H1 (cell line): ENCODE data around the gene PLEKHM3. TPM values are rescaled to one million over a fixed set of nuclear protein-coding genes. Genes with fewer than 3 reads are reported as not detected.

Experiments used
- CTCF ChIA-PET: fragments of 300-600 bp; sonication (Branson Sonifier 250); formaldehyde crosslinking; loops from one replicate; lab custom pipeline; 2021; ENCODE audit not compliant: partially characterized antibody; lab: Charles Lee
- POLR2A ChIA-PET: fragments of 300-600 bp; sonication (Branson Sonifier 250); formaldehyde crosslinking; loops from one replicate; lab custom pipeline; 2021; ENCODE audit warnings: inconsistent platforms; ENCODE audit not compliant: partially characterized antibody; lab: Charles Lee
- DNase-seq, 2 experiments: peaks; one replicate each; pipeline versions ENCODE4 v3.0.0 to v3.0.0-alpha.2; 2010 to 2022; ENCODE audit warnings: low spot score in 2 of 2, low read depth in 1 of 2, mixed read lengths in 1 of 2
- FAIRE-seq: peaks from 2 replicates; lab custom pipeline; 2011; peaks lifted over from hg19 to GRCh38; lab: Jason Lieb, UNC
- H2AFZ ChIP-seq: 2 replicates; pipeline ENCODE4 v1.8.1; 2012; ENCODE audit warnings: low read length, inconsistent platforms
- H2AK5ac ChIP-seq: 2 replicates; pipeline ENCODE4 v1.6.1; 2013; ENCODE audit warnings: low read depth, low read length
- H2BK120ac ChIP-seq: replicated peaks from 2 replicates; pipeline ENCODE3; 2013; ENCODE audit warnings: low read depth, low read length, inconsistent platforms
- H2BK12ac ChIP-seq: 2 replicates; pipeline ENCODE4 v1.6.1; 2013; ENCODE audit warnings: low read depth, low read length
- H2BK15ac ChIP-seq: 2 replicates; pipeline ENCODE4 v1.6.1; 2013; ENCODE audit warnings: low read length
- H2BK20ac ChIP-seq: 2 replicates; pipeline ENCODE4 v1.6.1; 2013; ENCODE audit warnings: low read length
- H2BK5ac ChIP-seq: 2 replicates; pipeline ENCODE4 v1.6.1; 2013; ENCODE audit warnings: low read depth, low read length
- H3K14ac ChIP-seq: 2 replicates; pipeline ENCODE4 v1.6.1; 2013; ENCODE audit warnings: inconsistent platforms; ENCODE audit not compliant: insufficient read length
- H3K18ac ChIP-seq: 2 replicates; pipeline ENCODE4 v1.6.1; 2013; ENCODE audit warnings: low read length; ENCODE audit errors: extremely low read depth
- H3K23ac ChIP-seq: 2 replicates; pipeline ENCODE4 v1.6.1; 2013; ENCODE audit warnings: inconsistent platforms; ENCODE audit not compliant: insufficient read length
- H3K23me2 ChIP-seq: 2 replicates; pipeline ENCODE4 v1.6.1; 2013; ENCODE audit warnings: low read depth, low read length
- H3K27ac ChIP-seq: 2 replicates; pipeline ENCODE4 v1.6.1; 2011; ENCODE audit warnings: low read depth, low read length, inconsistent platforms
- H3K27me3 ChIP-seq, 4 experiments: replicated peaks in 1 of 4; 1 replicate in 1 of 4; 2 replicates in 3 of 4; pipeline versions ENCODE4 v1.6.1 to v1.8.1; 2011 to 2013; ENCODE audit warnings: low read length in 3 of 4, mild to moderate bottlenecking in 3 of 4, inconsistent platforms in 2 of 4, mixed read lengths in 2 of 4, moderate library complexity in 1 of 4; ENCODE audit not compliant: control insufficient read depth in 3 of 4, insufficient read depth in 3 of 4; ENCODE audit errors: extremely low read depth in 1 of 4
- H3K36me3 ChIP-seq, 4 experiments: 2 replicates each; pipeline versions ENCODE4 v1.6.1 to v1.8.1; 2011 to 2013; ENCODE audit warnings: mild to moderate bottlenecking in 4 of 4, low read length in 3 of 4, moderate library complexity in 2 of 4, control low read depth in 1 of 4, inconsistent platforms in 1 of 4; ENCODE audit not compliant: insufficient read depth in 4 of 4, control insufficient read depth in 2 of 4
- H3K4ac ChIP-seq: replicated peaks from 2 replicates; pipeline ENCODE3; 2013; ENCODE audit warnings: low read length, low read depth, mixed read lengths, inconsistent platforms; ENCODE audit not compliant: insufficient read length
- H3K4me1 ChIP-seq, 4 experiments: replicated peaks in 1 of 4; 1 replicate in 1 of 4; 2 replicates in 3 of 4; pipeline versions ENCODE4 v1.6.1 to v1.8.1; 2011 to 2013; ENCODE audit warnings: low read length in 3 of 4, inconsistent platforms in 2 of 4, mixed read lengths in 1 of 4; ENCODE audit not compliant: insufficient read depth in 4 of 4, control insufficient read depth in 3 of 4
- H3K4me2 ChIP-seq, 2 experiments: 2 replicates each; pipeline versions ENCODE4 v1.6.1 to v1.8.1; 2011 to 2013; ENCODE audit warnings: low read depth in 2 of 2, low read length in 2 of 2, control low read depth in 1 of 2, inconsistent platforms in 1 of 2, mild to moderate bottlenecking in 1 of 2; ENCODE audit not compliant: insufficient read depth in 1 of 2
- H3K4me3 ChIP-seq, 4 experiments: fragments of 200-600, 300-600 bp in 1 of 4; sonication (generic), shearing (Covaris generic), sonication (Bioruptor Twin) in 1 of 4; 2 replicates each; pipeline versions ENCODE4 v1.5.1 to v1.8.1; 2011 to 2016; ENCODE audit warnings: low read length in 4 of 4, low read depth in 3 of 4, control low read depth in 2 of 4, inconsistent platforms in 2 of 4, mild to moderate bottlenecking in 2 of 4, mixed read lengths in 1 of 4, moderate library complexity in 1 of 4; ENCODE audit not compliant: insufficient read depth in 2 of 4; ENCODE audit errors: extremely low read depth in 1 of 4
- H3K56ac ChIP-seq: replicated peaks from 2 replicates; pipeline ENCODE3; 2013; ENCODE audit warnings: low read depth, mild to moderate bottlenecking, mixed read lengths, low read length, inconsistent platforms; ENCODE audit not compliant: insufficient read length
- H3K79me1 ChIP-seq: 2 replicates; pipeline ENCODE4 v1.6.1; 2013; ENCODE audit warnings: low read depth, low read length, control low read depth
- H3K79me2 ChIP-seq, 2 experiments: 2 replicates each; pipeline versions ENCODE4 v1.6.1 to v1.8.1; 2012 to 2013; ENCODE audit warnings: low read length in 2 of 2, mild to moderate bottlenecking in 2 of 2, inconsistent platforms in 1 of 2; ENCODE audit not compliant: insufficient read depth in 2 of 2, control insufficient read depth in 1 of 2
- H3K9ac ChIP-seq, 4 experiments: replicated peaks in 1 of 4; 1 replicate in 1 of 4; 2 replicates in 3 of 4; pipeline versions ENCODE4 v1.6.1 to v1.8.1; 2011 to 2013; ENCODE audit warnings: low read depth in 3 of 4, low read length in 3 of 4, control low read depth in 2 of 4, mild to moderate bottlenecking in 2 of 4, moderate library complexity in 2 of 4, inconsistent platforms in 1 of 4; ENCODE audit errors: extremely low read depth in 1 of 4
- H3K9me3 ChIP-seq, 2 experiments: 2 replicates each; pipeline versions ENCODE4 v1.6.1 to v1.8.1; 2012 to 2013; ENCODE audit warnings: mild to moderate bottlenecking in 2 of 2, moderate library complexity in 2 of 2, control low read depth in 1 of 2, inconsistent platforms in 1 of 2, low read depth in 1 of 2, low read length in 1 of 2, mixed read lengths in 1 of 2; ENCODE audit not compliant: insufficient read depth in 2 of 2
- H4K20me1 ChIP-seq, 2 experiments: replicated peaks in 1 of 2; 2 replicates each; pipeline versions ENCODE3 to v1.8.1; 2011 to 2013; ENCODE audit warnings: inconsistent platforms in 2 of 2, low read length in 2 of 2, mild to moderate bottlenecking in 1 of 2; ENCODE audit not compliant: insufficient read depth in 2 of 2, control insufficient read depth in 1 of 2
- H4K5ac ChIP-seq: 2 replicates; pipeline ENCODE4 v1.6.1; 2013; ENCODE audit warnings: low read length, low read depth, mixed read lengths, inconsistent platforms; ENCODE audit not compliant: insufficient read length
- H4K8ac ChIP-seq: 2 replicates; pipeline ENCODE4 v1.8.0; 2013; ENCODE audit warnings: mild to moderate bottlenecking, moderate library complexity, low read length, inconsistent platforms; ENCODE audit not compliant: insufficient read depth; ENCODE audit errors: extremely low read depth
- H4K91ac ChIP-seq: replicated peaks from 2 replicates; pipeline ENCODE3; 2013; ENCODE audit warnings: low read length, mixed read lengths, inconsistent platforms; ENCODE audit not compliant: insufficient read length
- MAFK ChIP-seq: IDR thresholded peaks from 2 replicates; pipeline ENCODE4 v1.6.1; 2012; ENCODE audit warnings: low read depth, mild to moderate bottlenecking, improper control_type of control experiment, low read length
- YY1 ChIP-seq: IDR thresholded peaks from 2 replicates; pipeline ENCODE4 v1.6.1; 2011; ENCODE audit warnings: low read depth, mild to moderate bottlenecking, low read length
- WGBS, 2 experiments: shearing (Covaris generic) in 1 of 2; methylation state at CpG; one replicate each; pipeline versions ENCODE4 v1.1.6 to v1.1.7; 2013 to 2015; ENCODE audit warnings: low lambda C conversion rate in 2 of 2, mixed read lengths in 2 of 2, inconsistent platforms in 1 of 2, low coverage in 1 of 2, missing lambda C conversion rate in 1 of 2; ENCODE audit not compliant: insufficient replicate concordance in 2 of 2, insufficient coverage in 1 of 2, insufficient read length in 1 of 2; ENCODE audit errors: extremely low coverage in 1 of 2, missing lambda C conversion rate in 1 of 2; 5-methylcytosine and 5-hydroxymethylcytosine counted together
- polyA plus RNA-seq, 7 experiments: library from polyadenylated mRNA; depleted of rRNA in 3 of 7; stranded (reverse) in 5 of 7; unstranded in 2 of 7; fragments of >200 nt in 5 of 7; fragments of 200-250 nt in 2 of 7; gene quantifications; 1 replicate in 5 of 7; 2 replicates in 1 of 7; 4 replicates in 1 of 7; pipeline versions ENCODE4 v1.2.1 to v1.2.3, GENCODE V29; 2011 to 2013; ENCODE audit warnings: missing spikeins in 2 of 7, mixed read lengths in 2 of 7
- total RNA-seq: library from RNA; stranded (reverse); fragmentation: NEBNext Ultra II Directional; extraction: Animal tissue kit (Norgen Biotek cat#: 25700); gene quantifications from 2 replicates; pipeline ENCODE4 v1.2.1, GENCODE V29; 2021

PLEKHM3 gene
- total and polyA plus RNA-seq, 2 of the 8 experiments (the other 6 are each of a cell fraction or from before 2014, with no cell fraction given) = 2.3 to 5.8 TPM

- no peak overlapping the region for H2BK12ac ChIP-seq
- POLR2A ChIA-PET = no interaction called here
- no peak overlapping the region for H4K5ac ChIP-seq
- no peak overlapping the region for H2BK15ac ChIP-seq
- H3K18ac ChIP-seq = no peak overlapping the region
- no peak overlapping the region for H2BK20ac ChIP-seq
- no peak overlapping the region for H3K14ac ChIP-seq
- H3K23me2 ChIP-seq = no peaks in the 10 kb centered on the region
- H3K9me3 ChIP-seq = peaks cover 16 to 17% of the 10 kb centered on the region in 2 experiments
- no peak overlapping the region for H3K27ac ChIP-seq
- H2BK120ac ChIP-seq = no peak overlapping the region
- no peak overlapping the region for H2BK5ac ChIP-seq
- H3K4me1 ChIP-seq = peaks cover 0 to 3% (median 1%) of the 10 kb centered on the region in 4 experiments; a peak in 2 of 7 replicates
- CTCF ChIA-PET = no interaction called here
- no peak overlapping the region for H4K8ac ChIP-seq
- DNase-seq (no peak), FAIRE-seq (no peak)
- no peak overlapping the region for H3K9ac ChIP-seq
- no peaks in the 10 kb centered on the region for H3K27me3 ChIP-seq
- peaks cover 0 to 14% (median 2%) of the 10 kb centered on the region in 4 experiments; a peak in 3 of 8 replicates for H3K36me3 ChIP-seq
- H2AK5ac ChIP-seq = no peak overlapping the region
- H3K23ac ChIP-seq = no peak overlapping the region
- H2AFZ ChIP-seq = no peak overlapping the region
- no peak overlapping the region for H3K4ac ChIP-seq
- no peak overlapping the region for H3K4me3 ChIP-seq
- TF ChIP-seq YY1 = no peak
- no peak for TF ChIP-seq MAFK
- H3K79me2 ChIP-seq = no peaks in the 10 kb centered on the region
- whole genome bisulfite sequencing, 2 experiments = 100% methylated on average over 1 of the region's 1 CpG; no CpG with 5 or more reads in 1 of the 2 experiments
- H3K79me1 ChIP-seq = no peaks in the 10 kb centered on the region
- H4K91ac ChIP-seq = no peak overlapping the region
- H3K56ac ChIP-seq = no peak overlapping the region
- H3K4me2 ChIP-seq = no peak overlapping the region
- H4K20me1 ChIP-seq = no peaks in the 10 kb centered on the region
These were observed 64.4 kb downstream of the PLEKHM3 start for GRCh38 chr2:207960911-207961310.
